HCT116 (cell line): ENCODE results near the gene NME2.

ENCODE experiments used
- CEBPB ChIP-seq: IDR thresholded peaks from 2 replicates; pipeline ENCODE4 v1.6.1; 2012; ENCODE audit warnings: low read depth
- ELF1 ChIP-seq: IDR thresholded peaks from 2 replicates; pipeline ENCODE4 v1.6.1; 2012; ENCODE audit warnings: low read depth, borderline replicate concordance
- EZH2 ChIP-seq: fragments of 200-600 bp; sonication (generic); IDR thresholded peaks from 2 replicates; pipeline ENCODE4 v1.6.1; 2017; ENCODE audit warnings: antibody characterized with exemption, mixed run types
- JUND ChIP-seq: IDR thresholded peaks from 2 replicates; pipeline ENCODE4 v1.6.1; 2012
- POLR2A ChIP-seq: IDR thresholded peaks from 2 replicates; pipeline ENCODE4 v1.7.0; 2011; ENCODE audit warnings: borderline replicate concordance; ENCODE audit not compliant: insufficient read depth, insufficient read length; ENCODE audit errors: extremely low read depth
- RAD21 ChIP-seq: IDR thresholded peaks from 2 replicates; pipeline ENCODE4 v1.6.1; 2012; ENCODE audit warnings: low read depth, mild to moderate bottlenecking
- SRF ChIP-seq: IDR thresholded peaks from 2 replicates; pipeline ENCODE4 v1.6.1; 2012; ENCODE audit warnings: low read depth
- TCF7L2 ChIP-seq: IDR thresholded peaks from 2 replicates; pipeline ENCODE4 v1.7.0; 2011; ENCODE audit warnings: borderline replicate concordance, inconsistent platforms; ENCODE audit not compliant: insufficient read depth, insufficient read length; ENCODE audit errors: extremely low read depth
- YY1 ChIP-seq: IDR thresholded peaks from 2 replicates; pipeline ENCODE4 v1.6.1; 2011; ENCODE audit warnings: low read length, low read depth, moderate library complexity, mild to moderate bottlenecking; ENCODE audit not compliant: insufficient replicate concordance; ENCODE audit errors: extremely low read depth
- TF ChIP-seq, protein P1 (sequence below), 3 experiments: fragments of 200-600 bp in 1 of 3; sonication (generic) in 1 of 3; IDR thresholded peaks in 2 of 3; conservative IDR thresholded peaks in 1 of 3; 2 replicates each; pipeline ENCODE4 v1.5.1; 2012 to 2017; ENCODE audit warnings: low read depth in 2 of 3, low read length in 2 of 3, antibody characterized with exemption in 1 of 3, borderline replicate concordance in 1 of 3, control low read depth in 1 of 3, mild to moderate bottlenecking in 1 of 3, mixed read lengths in 1 of 3, mixed run types in 1 of 3, moderate library complexity in 1 of 3; ENCODE audit not compliant: insufficient read depth in 1 of 3
- TF ChIP-seq, protein P2 (sequence below): IDR thresholded peaks from 2 replicates; pipeline ENCODE4 v1.6.1; 2012; ENCODE audit warnings: low read depth
- TF ChIP-seq, protein P3 (sequence below): IDR thresholded peaks from 2 replicates; pipeline ENCODE4 v1.6.1; 2011; ENCODE audit warnings: mild to moderate bottlenecking, low read length, moderate library complexity; ENCODE audit not compliant: insufficient replicate concordance; ENCODE audit errors: extremely low read depth
- TF ChIP-seq, protein P4 (sequence below): IDR thresholded peaks from 2 replicates; pipeline ENCODE4 v1.6.1; 2012

DNA sequence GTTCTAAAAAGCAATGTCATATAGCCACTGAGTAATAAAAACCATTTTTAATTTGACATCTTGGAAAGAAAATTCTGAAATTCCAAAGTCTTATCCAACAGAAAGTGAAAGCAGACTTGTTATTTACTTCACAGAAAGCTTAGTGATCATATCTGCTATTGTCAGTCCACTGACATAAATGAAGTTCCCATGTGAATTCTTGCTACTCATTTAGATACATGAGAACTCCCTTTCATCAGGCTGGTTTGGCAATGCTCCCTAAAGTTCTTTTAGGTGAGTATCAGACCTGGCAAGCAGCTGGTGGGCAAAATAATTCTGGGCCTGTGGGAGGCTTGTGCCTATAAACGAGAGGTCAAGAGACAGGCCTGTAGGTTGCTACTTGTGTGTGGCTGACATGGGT is 23.4 kb downstream of the NME2 start:
- TF ChIP-seq, protein P1, sequence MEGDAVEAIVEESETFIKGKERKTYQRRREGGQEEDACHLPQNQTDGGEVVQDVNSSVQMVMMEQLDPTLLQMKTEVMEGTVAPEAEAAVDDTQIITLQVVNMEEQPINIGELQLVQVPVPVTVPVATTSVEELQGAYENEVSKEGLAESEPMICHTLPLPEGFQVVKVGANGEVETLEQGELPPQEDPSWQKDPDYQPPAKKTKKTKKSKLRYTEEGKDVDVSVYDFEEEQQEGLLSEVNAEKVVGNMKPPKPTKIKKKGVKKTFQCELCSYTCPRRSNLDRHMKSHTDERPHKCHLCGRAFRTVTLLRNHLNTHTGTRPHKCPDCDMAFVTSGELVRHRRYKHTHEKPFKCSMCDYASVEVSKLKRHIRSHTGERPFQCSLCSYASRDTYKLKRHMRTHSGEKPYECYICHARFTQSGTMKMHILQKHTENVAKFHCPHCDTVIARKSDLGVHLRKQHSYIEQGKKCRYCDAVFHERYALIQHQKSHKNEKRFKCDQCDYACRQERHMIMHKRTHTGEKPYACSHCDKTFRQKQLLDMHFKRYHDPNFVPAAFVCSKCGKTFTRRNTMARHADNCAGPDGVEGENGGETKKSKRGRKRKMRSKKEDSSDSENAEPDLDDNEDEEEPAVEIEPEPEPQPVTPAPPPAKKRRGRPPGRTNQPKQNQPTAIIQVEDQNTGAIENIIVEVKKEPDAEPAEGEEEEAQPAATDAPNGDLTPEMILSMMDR (IDR thresholded peaks at IDR 0.05 in 2 of 3, conservative IDR thresholded peaks at IDR 0.05 in 1 of 3; ENCODE audit: borderline replicate concordance in 1 of 3, insufficient read depth in 1 of 3, low read depth in 2 of 3, low read length in 2 of 3), result no peak
- TF ChIP-seq POLR2A (no peak), YY1 (no peak), SRF (no peak), RAD21 (no peak), ELF1 (no peak), TCF7L2 (no peak), EZH2 (no peak), CEBPB (no peak), JUND (no peak)
- TF ChIP-seq, protein P2, sequence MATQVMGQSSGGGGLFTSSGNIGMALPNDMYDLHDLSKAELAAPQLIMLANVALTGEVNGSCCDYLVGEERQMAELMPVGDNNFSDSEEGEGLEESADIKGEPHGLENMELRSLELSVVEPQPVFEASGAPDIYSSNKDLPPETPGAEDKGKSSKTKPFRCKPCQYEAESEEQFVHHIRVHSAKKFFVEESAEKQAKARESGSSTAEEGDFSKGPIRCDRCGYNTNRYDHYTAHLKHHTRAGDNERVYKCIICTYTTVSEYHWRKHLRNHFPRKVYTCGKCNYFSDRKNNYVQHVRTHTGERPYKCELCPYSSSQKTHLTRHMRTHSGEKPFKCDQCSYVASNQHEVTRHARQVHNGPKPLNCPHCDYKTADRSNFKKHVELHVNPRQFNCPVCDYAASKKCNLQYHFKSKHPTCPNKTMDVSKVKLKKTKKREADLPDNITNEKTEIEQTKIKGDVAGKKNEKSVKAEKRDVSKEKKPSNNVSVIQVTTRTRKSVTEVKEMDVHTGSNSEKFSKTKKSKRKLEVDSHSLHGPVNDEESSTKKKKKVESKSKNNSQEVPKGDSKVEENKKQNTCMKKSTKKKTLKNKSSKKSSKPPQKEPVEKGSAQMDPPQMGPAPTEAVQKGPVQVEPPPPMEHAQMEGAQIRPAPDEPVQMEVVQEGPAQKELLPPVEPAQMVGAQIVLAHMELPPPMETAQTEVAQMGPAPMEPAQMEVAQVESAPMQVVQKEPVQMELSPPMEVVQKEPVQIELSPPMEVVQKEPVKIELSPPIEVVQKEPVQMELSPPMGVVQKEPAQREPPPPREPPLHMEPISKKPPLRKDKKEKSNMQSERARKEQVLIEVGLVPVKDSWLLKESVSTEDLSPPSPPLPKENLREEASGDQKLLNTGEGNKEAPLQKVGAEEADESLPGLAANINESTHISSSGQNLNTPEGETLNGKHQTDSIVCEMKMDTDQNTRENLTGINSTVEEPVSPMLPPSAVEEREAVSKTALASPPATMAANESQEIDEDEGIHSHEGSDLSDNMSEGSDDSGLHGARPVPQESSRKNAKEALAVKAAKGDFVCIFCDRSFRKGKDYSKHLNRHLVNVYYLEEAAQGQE, result no peak
- TF ChIP-seq, protein P3, sequence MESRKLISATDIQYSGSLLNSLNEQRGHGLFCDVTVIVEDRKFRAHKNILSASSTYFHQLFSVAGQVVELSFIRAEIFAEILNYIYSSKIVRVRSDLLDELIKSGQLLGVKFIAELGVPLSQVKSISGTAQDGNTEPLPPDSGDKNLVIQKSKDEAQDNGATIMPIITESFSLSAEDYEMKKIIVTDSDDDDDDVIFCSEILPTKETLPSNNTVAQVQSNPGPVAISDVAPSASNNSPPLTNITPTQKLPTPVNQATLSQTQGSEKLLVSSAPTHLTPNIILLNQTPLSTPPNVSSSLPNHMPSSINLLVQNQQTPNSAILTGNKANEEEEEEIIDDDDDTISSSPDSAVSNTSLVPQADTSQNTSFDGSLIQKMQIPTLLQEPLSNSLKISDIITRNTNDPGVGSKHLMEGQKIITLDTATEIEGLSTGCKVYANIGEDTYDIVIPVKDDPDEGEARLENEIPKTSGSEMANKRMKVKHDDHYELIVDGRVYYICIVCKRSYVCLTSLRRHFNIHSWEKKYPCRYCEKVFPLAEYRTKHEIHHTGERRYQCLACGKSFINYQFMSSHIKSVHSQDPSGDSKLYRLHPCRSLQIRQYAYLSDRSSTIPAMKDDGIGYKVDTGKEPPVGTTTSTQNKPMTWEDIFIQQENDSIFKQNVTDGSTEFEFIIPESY, result no peak
- TF ChIP-seq, protein P4, sequence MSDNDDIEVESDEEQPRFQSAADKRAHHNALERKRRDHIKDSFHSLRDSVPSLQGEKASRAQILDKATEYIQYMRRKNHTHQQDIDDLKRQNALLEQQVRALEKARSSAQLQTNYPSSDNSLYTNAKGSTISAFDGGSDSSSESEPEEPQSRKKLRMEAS, result no peak
